GM11168 (cell line): ENCODE results near the gene TXN.

ENCODE experiments used
- in situ Hi-C: fragments of 300-500 bp; cut with MboI; formaldehyde crosslinking; loops from one replicate; pipeline ENCODE4 v1.12.0; 2022; ENCODE audit warnings: low sequenced_read_pairs; ENCODE audit not compliant: unreplicated experiment

The TXN gene

DNA sequence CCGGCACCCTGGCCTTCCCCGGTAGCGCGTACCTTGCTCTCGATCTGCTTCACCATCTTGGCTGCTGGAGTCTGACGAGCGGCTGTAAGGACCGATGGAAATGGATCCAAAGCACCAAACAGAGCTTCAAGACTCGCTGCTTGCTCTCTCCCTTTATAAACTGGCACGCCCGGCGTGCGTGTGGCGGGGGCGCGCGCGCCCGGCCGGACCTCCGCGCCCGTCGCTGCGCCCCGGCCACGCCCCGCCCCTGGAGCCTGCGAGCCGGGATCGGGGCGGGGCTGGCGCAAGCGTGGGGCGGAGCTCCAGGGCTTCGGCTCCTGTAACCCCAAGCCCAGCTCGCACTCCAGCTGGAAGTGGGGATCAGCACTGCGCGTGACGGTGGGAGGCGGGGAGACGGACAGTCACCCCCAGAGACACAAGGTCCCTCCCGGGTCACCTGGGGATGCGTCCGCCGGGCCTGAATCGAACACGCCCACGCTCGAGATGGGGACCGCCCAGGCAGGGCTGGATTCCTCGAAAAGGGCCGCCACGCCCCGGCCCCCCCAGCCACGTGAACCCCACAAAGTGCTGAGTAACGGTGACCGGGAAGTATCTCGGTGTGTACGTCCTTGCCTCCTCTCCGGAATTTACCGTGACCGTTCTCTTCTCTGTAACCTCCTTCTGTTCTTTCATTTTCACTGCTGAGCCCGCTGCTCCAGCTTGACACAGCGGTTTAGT lies at the start of gene TXN:
Gene TXN (minus strand): TSS at position 128 of the 717 bp plus-strand sequence. CDS start 72 bp downstream, at position 56.
- in situ Hi-C loops, result no loop called here

DNA sequence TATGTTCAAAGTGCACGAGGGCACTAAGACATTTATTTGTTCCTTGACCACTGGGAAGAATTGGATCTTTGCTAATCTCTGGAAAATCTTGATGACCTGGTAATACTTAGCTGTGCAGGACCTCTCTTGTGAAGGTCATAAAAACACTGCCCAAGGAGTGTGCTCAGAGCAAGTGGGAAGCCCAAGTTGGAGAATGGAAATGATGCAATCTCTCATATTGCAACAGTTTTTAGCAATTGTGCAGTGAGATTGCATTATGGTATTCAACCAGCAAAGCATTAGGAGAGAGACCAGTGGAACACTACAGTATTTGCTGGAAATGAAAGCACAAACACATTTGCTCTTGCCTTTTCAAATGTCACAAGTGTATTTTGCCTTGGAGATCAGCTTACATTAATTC lies 46.8 kb upstream of the TXN start:
- in situ Hi-C loops, result no loop called here

DNA sequence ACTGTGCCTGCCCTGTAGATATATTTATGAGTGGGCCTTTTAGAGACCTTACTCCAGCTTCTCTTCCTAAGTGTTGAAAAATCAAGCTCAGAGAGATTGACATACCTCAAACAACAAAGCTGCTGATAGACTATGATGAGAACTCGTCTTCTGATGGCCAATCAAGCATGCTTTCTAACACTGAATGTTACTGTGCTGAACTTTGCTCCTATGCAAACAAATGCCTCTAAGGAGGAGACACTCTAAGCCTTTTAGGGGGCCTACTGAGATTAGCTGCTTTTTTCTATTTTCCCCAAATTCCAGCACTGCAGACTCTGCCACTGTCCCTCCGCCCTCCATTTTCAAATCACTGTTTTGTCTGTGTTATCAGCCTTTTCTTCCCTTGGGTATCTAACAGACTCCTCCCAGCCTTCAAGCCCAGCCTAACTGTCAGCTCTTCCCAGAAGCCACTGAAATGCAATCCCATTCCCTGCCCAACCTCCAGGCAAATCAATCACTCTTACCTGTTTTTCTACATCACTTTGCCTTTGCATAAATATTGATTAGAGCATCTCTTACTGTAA lies 41.8 kb upstream of the TXN start:
- in situ Hi-C loops, result no loop called here

DNA sequence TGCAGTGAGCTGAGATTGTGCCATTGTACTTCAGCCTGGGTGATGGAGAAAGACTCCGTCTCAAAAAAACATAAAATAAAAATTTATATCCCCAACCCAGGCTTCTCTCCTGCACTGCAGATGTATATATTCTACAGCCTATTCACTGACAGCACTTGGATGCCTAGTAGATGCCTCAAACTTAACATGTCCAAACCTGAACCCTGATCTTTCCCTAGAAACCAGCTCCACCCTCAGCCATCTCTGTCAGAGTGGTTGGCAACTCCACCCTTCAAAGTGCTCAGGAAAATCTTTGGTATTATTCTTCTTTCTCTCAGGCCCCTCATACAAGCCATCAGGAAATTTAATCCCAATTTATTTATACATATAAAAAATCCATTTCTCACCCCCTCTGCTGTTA lies 36.9 kb upstream of the TXN start:
- in situ Hi-C loops, result no loop called here

DNA sequence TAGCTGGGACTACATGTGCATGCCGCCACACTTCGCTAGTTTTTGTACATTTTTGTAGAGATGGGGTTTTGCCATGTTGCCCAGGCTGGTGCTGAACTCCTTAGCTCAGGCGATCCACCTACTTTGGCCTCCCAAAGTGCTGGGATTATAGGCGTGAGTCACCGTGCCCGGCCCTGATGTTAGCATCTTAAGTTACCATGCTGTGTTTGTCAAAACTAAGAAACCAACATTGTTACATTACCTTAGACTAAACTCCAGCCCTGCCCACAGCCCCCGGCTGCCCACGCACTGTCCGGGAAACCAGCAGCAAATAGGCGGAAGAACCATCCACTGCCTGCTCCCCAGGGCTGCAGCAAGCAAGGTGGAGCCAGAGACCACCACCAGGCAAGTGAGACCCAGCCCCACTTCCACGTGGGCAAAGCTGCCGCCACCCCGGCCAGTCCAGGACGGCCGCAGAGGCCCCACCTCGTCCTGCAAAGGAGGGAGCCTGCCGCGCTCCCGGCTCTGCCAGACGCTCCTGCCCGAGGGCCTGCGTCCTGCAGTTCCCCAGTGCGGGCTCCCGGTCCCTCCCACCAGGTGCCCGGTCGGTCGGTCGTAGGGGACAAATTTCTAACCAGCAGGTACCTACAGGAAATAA lies 35.7 kb upstream of the TXN start:
- in situ Hi-C loops, result no loop called here

DNA sequence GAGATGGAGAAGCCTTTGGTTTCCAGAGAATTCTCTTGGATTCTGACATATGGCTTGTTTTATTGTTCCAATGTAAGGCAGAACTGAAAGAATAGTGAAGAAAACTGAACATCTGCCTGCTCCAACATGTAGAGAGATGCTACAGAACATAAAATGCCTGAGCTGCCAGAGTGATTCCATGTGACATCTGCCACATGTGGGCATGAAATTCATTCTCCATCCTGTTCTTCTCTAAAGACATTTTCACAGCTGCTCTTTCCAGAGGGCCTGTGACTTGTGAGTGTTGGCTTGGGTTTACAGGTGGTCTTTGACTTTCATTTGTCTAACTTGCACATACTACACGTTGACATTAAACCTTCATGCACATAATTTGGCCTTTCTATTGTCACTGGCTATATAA lies 33.7 kb upstream of the TXN start:
- in situ Hi-C loops, result no loop called here

DNA sequence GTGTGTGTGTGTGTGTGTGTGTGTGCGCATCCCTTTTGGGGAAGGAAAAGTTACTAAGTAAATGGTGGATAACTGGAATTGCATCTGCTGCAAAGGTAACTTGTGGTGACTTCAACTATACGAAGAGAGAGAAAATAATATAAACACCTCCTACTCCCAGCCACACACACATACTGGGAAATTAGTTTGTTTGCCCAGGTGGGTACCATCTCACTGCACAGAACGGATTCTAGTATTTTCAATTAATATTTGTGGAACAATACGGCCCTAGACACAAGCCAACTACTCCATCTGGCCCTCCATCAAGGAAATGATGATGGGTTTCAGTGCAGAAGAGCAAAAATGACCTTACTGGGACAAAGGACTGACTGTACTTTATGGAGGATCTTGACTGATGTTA lies 32.2 kb upstream of the TXN start:
- in situ Hi-C loops, result no loop called here

DNA sequence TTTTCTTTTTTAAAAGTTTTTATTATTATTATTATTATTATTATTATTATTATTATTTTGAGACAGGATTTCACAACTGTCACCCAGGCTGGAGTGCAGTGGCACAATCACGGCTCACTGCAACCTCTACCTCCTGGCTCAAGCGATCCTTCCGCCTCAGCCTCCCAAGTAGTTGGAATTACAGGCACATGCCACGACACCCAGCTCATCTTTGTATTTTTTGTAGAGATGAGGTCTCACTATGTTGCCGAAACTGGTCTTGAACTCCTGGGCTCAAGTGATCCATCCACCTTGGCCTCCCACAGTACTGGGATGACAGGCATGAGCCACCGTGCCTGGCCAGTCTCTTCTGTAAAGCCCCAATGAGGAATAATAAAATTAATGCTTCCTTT lies 31.0 kb upstream of the TXN start:
- in situ Hi-C loops, result no loop called here

DNA sequence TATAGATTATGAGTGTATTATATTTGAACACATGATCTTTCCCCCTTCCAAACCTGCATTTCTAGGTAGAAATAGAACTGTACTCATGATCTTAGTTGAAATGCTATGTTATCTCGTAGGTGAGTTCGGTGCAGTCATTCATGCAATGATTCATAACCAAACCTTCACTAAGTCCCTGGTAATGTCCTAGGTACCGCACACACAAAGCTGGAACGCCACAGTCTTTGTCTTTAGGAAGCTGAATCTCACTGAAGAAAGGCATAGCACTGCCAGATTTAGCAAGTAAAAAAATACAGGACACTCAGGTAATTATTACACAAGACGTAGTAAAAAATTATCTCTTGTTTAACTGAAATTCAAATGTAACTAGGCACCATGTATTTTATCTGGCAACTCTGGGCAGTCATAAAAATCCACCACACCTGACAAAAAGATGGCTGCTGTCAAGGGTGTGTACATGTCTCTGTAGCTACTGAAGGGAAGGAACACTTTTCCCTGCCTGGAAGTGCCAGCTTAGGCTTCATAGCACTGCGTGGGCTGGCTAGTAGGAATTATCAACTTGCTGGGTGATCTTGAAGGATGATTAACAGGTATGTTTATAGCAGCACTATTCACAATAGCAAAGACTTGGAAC lies 28.0 kb upstream of the TXN start:
- in situ Hi-C loops, result no loop called here

DNA sequence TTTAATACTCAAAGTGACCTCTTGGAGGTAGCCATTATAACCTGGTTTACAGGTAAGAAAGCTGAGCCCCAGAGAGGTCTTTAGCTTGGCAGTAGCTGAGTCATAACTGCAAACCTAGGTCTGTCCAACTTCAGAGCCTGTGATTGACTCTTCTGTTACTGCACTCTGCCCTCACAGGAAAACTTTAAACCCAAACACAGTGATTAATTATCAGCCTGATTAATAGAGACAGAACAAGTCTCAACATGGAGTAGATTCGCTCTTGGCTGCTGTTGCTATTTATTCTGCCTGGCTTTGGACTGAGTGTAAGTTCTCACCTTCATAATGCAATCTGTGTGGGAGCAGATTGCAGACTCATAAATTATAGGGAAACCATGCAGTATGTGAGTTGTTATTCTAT lies 27.4 kb upstream of the TXN start:
- in situ Hi-C loops, result no loop called here

DNA sequence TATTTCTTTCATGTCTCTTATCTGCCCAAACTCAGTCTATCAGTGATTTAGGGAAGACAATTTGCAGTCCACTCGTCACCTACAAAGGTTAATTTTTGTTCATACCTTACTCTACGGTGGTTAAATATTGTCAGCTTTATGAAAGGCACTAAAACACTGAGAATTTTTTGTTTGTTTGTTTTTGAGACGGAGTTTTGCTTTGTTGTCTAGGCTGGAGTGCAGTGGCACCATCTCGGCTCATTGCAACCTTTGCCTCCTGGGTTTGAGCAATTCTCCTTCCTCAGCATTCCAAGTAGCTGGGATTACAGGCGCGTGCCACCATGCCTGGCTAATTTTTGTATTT lies 26.4 kb upstream of the TXN start:
- in situ Hi-C loops, result no loop called here

DNA sequence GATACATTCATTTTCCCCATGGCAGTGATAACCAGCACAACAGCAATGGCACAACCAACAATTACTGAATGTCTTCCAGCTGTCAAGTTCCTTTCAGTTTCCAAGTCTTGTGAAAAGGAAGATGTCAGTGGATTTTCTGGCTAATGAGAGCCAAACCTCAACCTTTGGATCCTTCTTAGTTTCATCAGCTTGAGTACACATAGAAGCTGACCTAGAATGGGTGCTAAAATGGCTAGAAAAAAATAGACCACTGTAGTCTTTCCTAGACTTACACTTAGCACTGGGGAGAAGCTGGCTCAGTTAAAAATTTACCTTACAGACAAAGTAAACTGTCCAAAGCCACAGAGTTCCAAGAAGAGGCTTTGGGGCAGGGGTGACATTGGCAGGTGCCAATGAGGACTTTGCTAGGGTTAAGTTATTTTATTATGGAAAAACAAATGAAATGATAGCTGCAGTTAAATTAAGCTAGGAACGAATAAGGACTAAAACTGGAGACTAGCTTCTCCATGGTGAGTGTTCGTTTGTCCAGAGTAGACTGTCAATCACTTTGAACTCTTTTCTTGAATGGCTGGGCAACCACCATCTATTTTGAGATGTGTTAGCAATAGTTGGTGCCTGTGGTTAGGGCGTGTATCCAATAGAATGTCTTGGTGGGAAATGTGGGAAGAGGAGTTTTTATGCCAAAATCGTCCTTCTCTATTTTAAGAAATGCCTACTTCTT lies 25.9 kb upstream of the TXN start:
- in situ Hi-C loops, result no loop called here

DNA sequence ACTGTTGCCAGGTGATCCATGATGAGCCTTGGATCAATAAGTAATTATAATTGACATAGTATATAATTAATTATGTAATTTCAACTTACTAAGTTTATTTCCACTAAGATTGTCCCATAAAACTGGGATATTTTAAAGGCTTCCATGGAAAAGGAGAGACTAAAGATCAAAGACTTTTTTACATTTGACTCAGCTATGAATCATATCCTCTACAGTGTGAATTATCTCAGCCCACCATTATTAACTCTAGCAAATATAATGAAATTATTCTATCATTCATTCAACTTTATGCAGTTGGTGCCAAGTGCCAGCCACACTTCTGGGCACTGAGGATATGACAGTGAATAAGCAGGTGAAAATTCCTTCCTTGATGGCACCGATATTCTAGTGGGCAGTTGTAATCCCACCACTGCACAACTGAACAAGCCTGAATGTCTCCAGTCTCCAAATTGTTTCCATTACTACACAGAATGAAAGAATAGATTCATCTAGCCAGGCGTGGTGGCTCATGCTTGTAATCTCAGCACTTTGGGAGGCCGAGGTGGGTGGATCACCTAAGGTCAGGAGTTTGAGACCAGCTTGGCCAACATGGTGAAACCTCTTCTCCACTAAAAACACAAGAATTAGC lies 21.9 kb upstream of the TXN start:
- in situ Hi-C loops, result no loop called here

DNA sequence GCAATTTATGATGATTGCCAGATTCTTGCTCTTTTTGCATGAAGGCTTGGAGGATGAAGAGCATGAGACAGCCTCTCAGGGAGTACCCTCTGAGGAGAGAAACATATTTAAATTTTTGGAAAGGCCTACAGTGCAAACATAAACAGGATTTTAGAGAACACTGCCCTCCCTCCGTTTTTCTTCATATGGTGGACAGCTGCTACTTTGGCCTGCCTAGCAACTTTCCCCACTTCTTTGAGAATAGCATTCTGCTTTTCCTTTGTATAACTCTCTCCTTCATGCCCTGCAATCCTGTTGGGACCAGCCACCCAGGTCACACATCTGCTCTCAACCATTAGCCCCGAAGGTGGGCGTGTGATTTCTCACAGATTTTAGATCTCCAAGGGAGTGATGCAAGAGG lies 20.5 kb upstream of the TXN start:
- in situ Hi-C loops, result no loop called here

DNA sequence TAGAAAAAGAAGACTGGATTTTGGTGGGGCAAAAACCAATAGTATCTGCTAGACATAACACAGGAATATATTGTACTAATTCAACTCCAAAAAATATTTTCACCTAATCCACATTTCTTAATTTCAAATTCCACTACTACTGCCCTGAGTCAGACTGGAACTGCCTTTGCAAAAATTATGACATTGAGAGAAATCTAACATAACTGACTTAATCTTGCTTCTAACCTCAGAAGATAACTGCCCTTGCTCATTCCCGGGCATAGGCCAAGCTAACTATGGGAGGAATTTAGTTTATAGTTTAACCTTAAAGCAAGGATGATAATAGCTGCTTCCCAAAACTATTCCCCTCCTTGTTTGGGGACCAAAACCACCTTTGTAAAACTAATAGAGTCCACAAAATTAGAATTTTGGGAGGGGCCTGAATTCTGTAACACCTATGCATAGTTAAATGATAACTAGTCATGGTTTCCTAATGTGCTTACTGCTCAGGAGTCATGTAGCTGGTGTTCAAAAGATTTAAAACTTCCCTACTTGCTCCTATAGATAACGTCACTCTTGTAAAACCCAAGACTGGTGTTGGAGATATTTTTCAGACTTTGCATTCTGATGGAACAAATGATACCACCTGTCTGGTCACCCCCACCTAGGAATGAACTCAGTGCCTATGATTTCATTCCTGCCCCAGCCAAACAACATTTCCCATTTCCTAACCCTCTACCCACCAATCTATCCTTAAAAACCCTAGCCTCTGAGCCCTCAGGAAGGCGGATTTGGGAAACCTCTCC lies 14.1 kb upstream of the TXN start:
- in situ Hi-C loops, result no loop called here

DNA sequence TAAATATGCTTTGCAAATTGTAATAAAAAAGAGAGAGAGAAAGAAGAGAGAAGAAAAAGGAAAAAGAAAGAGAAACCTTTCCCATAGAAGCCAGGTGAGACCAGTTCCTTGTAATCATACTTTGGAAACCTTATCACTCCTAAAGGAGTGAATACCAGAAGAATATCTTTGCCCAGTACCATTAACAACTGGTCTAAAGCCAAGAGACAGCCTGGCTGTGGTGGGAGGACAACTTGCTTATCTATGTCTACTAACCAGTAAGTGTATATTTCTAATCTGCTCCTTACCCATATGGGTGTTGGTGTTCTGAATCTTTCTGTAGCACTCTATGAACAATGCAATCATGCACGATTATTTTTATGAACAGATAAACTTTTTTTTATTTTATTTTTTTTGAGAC lies 10.5 kb upstream of the TXN start:
- in situ Hi-C loops, result no loop called here

DNA sequence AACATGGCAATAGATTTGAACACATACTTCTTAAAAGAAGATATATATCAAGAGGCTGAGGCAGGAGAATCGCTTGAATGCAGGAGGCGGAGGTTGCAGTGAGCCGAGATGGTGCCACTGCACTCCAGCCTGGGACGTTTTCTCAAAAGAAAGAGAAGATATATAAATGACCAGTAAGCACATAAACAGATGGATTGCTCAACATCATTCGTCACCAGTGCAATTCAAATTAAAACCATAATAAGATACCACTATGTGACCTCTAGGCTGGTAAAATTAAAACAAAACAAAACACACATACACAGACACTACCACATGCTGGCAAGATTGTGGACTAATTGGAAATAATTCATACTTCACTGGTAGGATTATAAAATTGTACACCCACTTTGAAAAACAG lies 5.3 kb upstream of the TXN start:
- in situ Hi-C loops, result no loop called here

DNA sequence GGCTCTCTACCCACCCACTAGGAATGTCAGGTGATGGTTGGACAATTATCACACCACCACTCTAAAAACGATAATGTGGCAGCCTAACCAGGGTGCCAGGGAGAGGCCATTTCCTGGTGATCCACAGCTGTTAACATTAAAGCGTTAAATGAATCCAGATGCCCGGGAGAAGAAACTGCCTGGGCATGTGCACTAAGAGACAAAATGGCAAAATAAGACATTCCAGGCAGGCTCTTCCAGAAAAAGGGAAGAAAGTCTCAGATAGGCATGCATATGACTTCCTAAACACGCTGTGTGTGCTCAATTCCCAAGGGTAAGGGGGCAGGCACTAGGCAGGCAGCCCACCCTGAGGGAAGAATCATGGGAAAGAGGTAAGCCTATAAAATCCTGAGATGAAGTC lies 4.6 kb upstream of the TXN start:
- in situ Hi-C loops, result no loop called here

DNA sequence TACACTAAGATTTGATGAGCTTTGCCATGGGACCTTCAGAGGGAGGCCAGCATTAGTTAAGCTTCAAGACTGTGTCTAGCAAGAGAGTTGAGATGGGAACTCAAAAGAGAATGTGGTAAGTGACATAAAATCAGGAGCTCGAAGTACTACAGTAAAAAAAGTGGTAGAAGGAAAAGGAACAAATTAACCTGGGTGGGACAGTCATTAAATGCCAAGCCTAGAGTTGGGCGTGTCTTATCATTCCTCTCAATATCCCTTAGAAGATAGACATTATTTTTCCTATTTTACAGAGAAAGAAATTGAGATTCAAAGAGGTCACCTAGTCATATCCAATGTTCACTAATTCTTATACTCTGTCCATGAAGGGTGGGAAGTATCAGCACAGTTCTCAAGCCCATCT lies 3.3 kb upstream of the TXN start:
- in situ Hi-C loops, result no loop called here

DNA sequence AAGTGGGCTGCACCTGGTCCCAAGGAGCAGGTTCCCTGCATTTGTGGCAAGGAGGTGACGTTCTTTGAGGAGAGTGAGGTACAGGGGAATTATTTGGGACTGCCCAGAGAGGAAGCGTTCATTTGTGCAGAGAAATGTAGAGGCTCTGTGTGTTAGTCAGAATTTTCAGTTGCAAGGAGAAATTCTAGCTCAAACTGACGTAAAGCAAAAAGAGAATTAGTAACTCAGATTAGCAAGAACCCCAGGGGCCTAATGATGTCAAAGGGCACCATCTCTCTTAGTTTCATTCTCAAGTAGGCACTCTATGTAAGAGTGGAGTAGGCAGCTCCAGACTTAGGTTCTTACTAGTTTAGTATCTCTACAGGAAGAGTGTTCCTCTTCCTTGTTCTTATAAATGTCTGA lies 2.4 kb upstream of the TXN start:
- in situ Hi-C loops, result no loop called here
